Activated CD4-positive, alpha-beta T cell treated with anti-CD3 and anti-CD28 coated beads, Interleukin-2, amount 50 U/mL, for 24 hours (primary cell): ENCODE results near the gene ST6GALNAC4.
"Not testable (repeated sequence)": the region's sequence is repeated elsewhere in the genome, so short reads cannot be mapped to it uniquely, and the experiment has no call there.

Source experiments
- DNase-seq, 2 donors: peaks; one replicate each; pipeline ENCODE4 v3.0.0-alpha.2; 2020; ENCODE audit warnings: low read depth in 1 of 2, low spot score in 1 of 2

The ST6GALNAC4 gene

GRCh38 chr9:127895811-127896210 is 21.0 kb downstream of the ST6GALNAC4 start:
- no peak for DNase-seq

- no peak for DNase-seq
Observed at GRCh38 chr9:127893392-127893791, 23.4 kb downstream of the ST6GALNAC4 start.

GRCh38 chr9:127892831-127893230 is 24.0 kb downstream of the ST6GALNAC4 start:
- no peak for DNase-seq

GRCh38 chr9:127890053-127890452 is 26.8 kb downstream of the ST6GALNAC4 start:
- no peak for DNase-seq

- DNase-seq, result no peak
Observed at GRCh38 chr9:127887792-127888191, 29.0 kb downstream of the ST6GALNAC4 start.

- no peak for DNase-seq
Observed at GRCh38 chr9:127886401-127886972, 30.4 kb downstream of the ST6GALNAC4 start.

- no peak for DNase-seq
Observed at GRCh38 chr9:127885508-127886281, 31.1 kb downstream of the ST6GALNAC4 start.

- no peak for DNase-seq
Observed at GRCh38 chr9:127884976-127885490, 31.8 kb downstream of the ST6GALNAC4 start.

GRCh38 chr9:127884427-127884911 is 32.4 kb downstream of the ST6GALNAC4 start:
- no peak for DNase-seq

GRCh38 chr9:127883959-127884358 is 32.9 kb downstream of the ST6GALNAC4 start:
- DNase-seq, result no peak

GRCh38 chr9:127881715-127882114 is 35.1 kb downstream of the ST6GALNAC4 start:
- DNase-seq, result not testable (repeated sequence)

- no peak for DNase-seq
Observed at GRCh38 chr9:127880143-127880542, 36.7 kb downstream of the ST6GALNAC4 start.

GRCh38 chr9:127878652-127879390 is 38.0 kb downstream of the ST6GALNAC4 start:
- no peak for DNase-seq

GRCh38 chr9:127878001-127878651 is 38.7 kb downstream of the ST6GALNAC4 start:
- no peak for DNase-seq

GRCh38 chr9:127877566-127877998 is 39.3 kb downstream of the ST6GALNAC4 start, which contains the start of gene AK1:
AK1 (minus strand) TSS chr9:127877675; CDS start chr9:127874617, 3,058 bp downstream.
- DNase-seq, result no peak

GRCh38 chr9:127876764-127877562 is 39.9 kb downstream of the ST6GALNAC4 start:
- DNase-seq, result no peak

- DNase-seq, result no peak
Observed at GRCh38 chr9:127876026-127876763, 40.6 kb downstream of the ST6GALNAC4 start.

- no peak for DNase-seq
Observed at GRCh38 chr9:127875306-127875966, 41.4 kb downstream of the ST6GALNAC4 start.
